HG03039 (cell line): Measurements from ENCODE around the gene KIF6.
"Not testable (repeated sequence)": the region's sequence is repeated elsewhere in the genome, so short reads cannot be mapped to it uniquely, and the experiment has no call there.

ENCODE experiments used
- ATAC-seq: cut with Tn5 transposase; IDR thresholded peaks from one replicate; pipeline ENCODE4 v1.9.1; 2021; ENCODE audit warnings: mild to moderate bottlenecking, moderate library complexity; ENCODE audit not compliant: unreplicated experiment

The KIF6 gene

GRCh38 chr6:39515006-39515405 is 210.2 kb downstream of the KIF6 start:
- ATAC-seq, result no peak

GRCh38 chr6:39509831-39510230 is 215.4 kb downstream of the KIF6 start:
- not testable (repeated sequence) for ATAC-seq

GRCh38 chr6:39508515-39508914 is 216.7 kb downstream of the KIF6 start:
- ATAC-seq, result no peak

GRCh38 chr6:39507331-39507998 is 217.7 kb downstream of the KIF6 start:
- no peak for ATAC-seq

- not testable (repeated sequence) for ATAC-seq
These were observed 222.7 kb downstream of the KIF6 start for GRCh38 chr6:39502362-39502955.

GRCh38 chr6:39499053-39499452 is 226.2 kb downstream of the KIF6 start:
- no peak for ATAC-seq

GRCh38 chr6:39498096-39498495 is 227.1 kb downstream of the KIF6 start:
- no peak for ATAC-seq

- ATAC-seq, result no peak
These were observed 228.3 kb downstream of the KIF6 start for GRCh38 chr6:39496915-39497314.

- ATAC-seq, result no peak
These were observed 228.8 kb downstream of the KIF6 start for GRCh38 chr6:39496456-39496855.

- no peak for ATAC-seq
These were observed 229.6 kb downstream of the KIF6 start for GRCh38 chr6:39495640-39496039.

- no peak for ATAC-seq
These were observed 230.2 kb downstream of the KIF6 start for GRCh38 chr6:39494998-39495397.

- ATAC-seq, result no peak
These were observed 231.4 kb downstream of the KIF6 start for GRCh38 chr6:39493777-39494176.

- no peak for ATAC-seq
These were observed 232.0 kb downstream of the KIF6 start for GRCh38 chr6:39493174-39493573.

GRCh38 chr6:39490108-39490507 is 235.1 kb downstream of the KIF6 start:
- ATAC-seq, result no peak

- no peak for ATAC-seq
These were observed 236.8 kb downstream of the KIF6 start for GRCh38 chr6:39488255-39488879.

- ATAC-seq, result no peak
These were observed 240.9 kb downstream of the KIF6 start for GRCh38 chr6:39484276-39484675.

GRCh38 chr6:39479819-39480218 is 245.4 kb downstream of the KIF6 start:
- not testable (repeated sequence) for ATAC-seq

GRCh38 chr6:39476670-39477069 is 248.5 kb downstream of the KIF6 start:
- ATAC-seq, result no peak

- no peak for ATAC-seq
These were observed 249.1 kb downstream of the KIF6 start for GRCh38 chr6:39476151-39476550.

- no peak for ATAC-seq
These were observed 253.1 kb downstream of the KIF6 start for GRCh38 chr6:39471954-39472659.

GRCh38 chr6:39470506-39470905 is 254.7 kb downstream of the KIF6 start:
- ATAC-seq, result no peak

- ATAC-seq, result no peak
These were observed 256.8 kb downstream of the KIF6 start for GRCh38 chr6:39468385-39468784.
